IPS-15b (cell line): ENCODE results near the gene RAD51AP1.

Source experiments
- H3K27me3 ChIP-seq: one replicate; pipeline ENCODE4 v1.6.1; 2013; ENCODE audit warnings: low read length; ENCODE audit not compliant: control insufficient read depth, insufficient read depth
- H3K36me3 ChIP-seq: one replicate; pipeline ENCODE4 v1.6.1; 2013; ENCODE audit warnings: low read length; ENCODE audit not compliant: control insufficient read depth, insufficient read depth
- H3K4me1 ChIP-seq: one replicate; pipeline ENCODE4 v1.6.1; 2013; ENCODE audit warnings: mild to moderate bottlenecking, low read length; ENCODE audit not compliant: control insufficient read depth, insufficient read depth
- H3K4me3 ChIP-seq: one replicate; pipeline ENCODE4 v1.5.1; 2013; ENCODE audit warnings: low read depth, low read length
- H3K9ac ChIP-seq: one replicate; pipeline ENCODE4 v1.6.1; 2013; ENCODE audit warnings: low read depth, mild to moderate bottlenecking, low read length
- H3K9me3 ChIP-seq: one replicate; pipeline ENCODE4 v1.6.1; 2013; ENCODE audit warnings: mild to moderate bottlenecking, low read length; ENCODE audit not compliant: control insufficient read depth, insufficient read depth

RAD51AP1 gene

GRCh38 chr12:4579305-4580102 lies 40.8 kb downstream of the RAD51AP1 start:
- Histone ChIP-seq H3K4me3 (no peak overlapping the region), H3K4me1 (peaks cover 5% of the 10 kb centered on the region), H3K9ac (no peak overlapping the region), H3K9me3 (no peaks in the 10 kb centered on the region), H3K27me3 (no peaks in the 10 kb centered on the region), H3K36me3 (no peaks in the 10 kb centered on the region)

- no peaks in the 10 kb centered on the region for H3K36me3 ChIP-seq
- H3K9ac ChIP-seq = no peak overlapping the region
- no peaks in the 10 kb centered on the region for H3K27me3 ChIP-seq
- peaks cover 5% of the 10 kb centered on the region for H3K4me1 ChIP-seq
- H3K4me3 ChIP-seq = no peak overlapping the region
- H3K9me3 ChIP-seq = no peaks in the 10 kb centered on the region
Observed at GRCh38 chr12:4580281-4580688, 41.6 kb downstream of the RAD51AP1 start.

- H3K36me3 ChIP-seq = no peaks in the 10 kb centered on the region
- no peak overlapping the region for H3K9ac ChIP-seq
- no peak overlapping the region for H3K4me3 ChIP-seq
- H3K27me3 ChIP-seq = no peaks in the 10 kb centered on the region
- peaks cover 5% of the 10 kb centered on the region for H3K4me1 ChIP-seq
- no peaks in the 10 kb centered on the region for H3K9me3 ChIP-seq
Observed at GRCh38 chr12:4584281-4584680, 45.6 kb downstream of the RAD51AP1 start.

- H3K27me3 ChIP-seq = no peaks in the 10 kb centered on the region
- H3K9me3 ChIP-seq = no peaks in the 10 kb centered on the region
- H3K36me3 ChIP-seq = no peaks in the 10 kb centered on the region
- peaks cover 5% of the 10 kb centered on the region for H3K4me1 ChIP-seq
- H3K9ac ChIP-seq = no peak overlapping the region
- H3K4me3 ChIP-seq = no peak overlapping the region
Observed at GRCh38 chr12:4584896-4585295, 46.2 kb downstream of the RAD51AP1 start.

- H3K4me1 ChIP-seq = no peaks in the 10 kb centered on the region
- no peak overlapping the region for H3K4me3 ChIP-seq
- no peaks in the 10 kb centered on the region for H3K27me3 ChIP-seq
- no peaks in the 10 kb centered on the region for H3K36me3 ChIP-seq
- H3K9me3 ChIP-seq = no peaks in the 10 kb centered on the region
- H3K9ac ChIP-seq = no peak overlapping the region
Observed at GRCh38 chr12:4586500-4586899, 47.8 kb downstream of the RAD51AP1 start.

GRCh38 chr12:4587108-4587507 lies 48.4 kb downstream of the RAD51AP1 start:
- no peaks in the 10 kb centered on the region for H3K4me1 ChIP-seq
- no peaks in the 10 kb centered on the region for H3K27me3 ChIP-seq
- H3K9ac ChIP-seq = no peak overlapping the region
- H3K9me3 ChIP-seq = no peaks in the 10 kb centered on the region
- H3K36me3 ChIP-seq = no peaks in the 10 kb centered on the region
- H3K4me3 ChIP-seq = no peak overlapping the region

- no peak overlapping the region for H3K9ac ChIP-seq
- no peak overlapping the region for H3K4me3 ChIP-seq
- no peaks in the 10 kb centered on the region for H3K36me3 ChIP-seq
- no peaks in the 10 kb centered on the region for H3K27me3 ChIP-seq
- no peaks in the 10 kb centered on the region for H3K4me1 ChIP-seq
- no peaks in the 10 kb centered on the region for H3K9me3 ChIP-seq
Observed at GRCh38 chr12:4588916-4589315, 50.2 kb downstream of the RAD51AP1 start.

GRCh38 chr12:4589941-4590340 lies 51.3 kb downstream of the RAD51AP1 start:
- Histone ChIP-seq H3K27me3 (no peaks in the 10 kb centered on the region), H3K9me3 (no peaks in the 10 kb centered on the region), H3K9ac (no peak overlapping the region), H3K36me3 (no peaks in the 10 kb centered on the region), H3K4me1 (no peaks in the 10 kb centered on the region), H3K4me3 (no peak overlapping the region)

- Histone ChIP-seq H3K4me1 (no peaks in the 10 kb centered on the region), H3K36me3 (no peaks in the 10 kb centered on the region), H3K9ac (no peak overlapping the region), H3K9me3 (no peaks in the 10 kb centered on the region), H3K27me3 (no peaks in the 10 kb centered on the region), H3K4me3 (no peak overlapping the region)
Observed at GRCh38 chr12:4591180-4591687, 52.5 kb downstream of the RAD51AP1 start.

- no peak overlapping the region for H3K4me3 ChIP-seq
- H3K9ac ChIP-seq = no peak overlapping the region
- no peaks in the 10 kb centered on the region for H3K27me3 ChIP-seq
- no peaks in the 10 kb centered on the region for H3K36me3 ChIP-seq
- H3K4me1 ChIP-seq = no peaks in the 10 kb centered on the region
- no peaks in the 10 kb centered on the region for H3K9me3 ChIP-seq
Observed at GRCh38 chr12:4595881-4596280, 57.2 kb downstream of the RAD51AP1 start.

GRCh38 chr12:4603421-4603820 lies 64.7 kb downstream of the RAD51AP1 start:
- peaks cover 2% of the 10 kb centered on the region for H3K27me3 ChIP-seq
- no peaks in the 10 kb centered on the region for H3K9me3 ChIP-seq
- no peaks in the 10 kb centered on the region for H3K36me3 ChIP-seq
- no peak overlapping the region for H3K9ac ChIP-seq
- peaks cover 4% of the 10 kb centered on the region for H3K4me1 ChIP-seq
- H3K4me3 ChIP-seq = no peak overlapping the region

GRCh38 chr12:4603946-4604345 lies 65.3 kb downstream of the RAD51AP1 start:
- no peaks in the 10 kb centered on the region for H3K36me3 ChIP-seq
- no peak overlapping the region for H3K4me3 ChIP-seq
- H3K9me3 ChIP-seq = no peaks in the 10 kb centered on the region
- H3K27me3 ChIP-seq = peaks cover 2% of the 10 kb centered on the region
- peaks cover 5% of the 10 kb centered on the region for H3K4me1 ChIP-seq
- no peak overlapping the region for H3K9ac ChIP-seq
